Transverse colon (tissue), 3 donors: ENCODE data around the gene FNDC1.

ENCODE experiments used
- CTCF ChIP-seq, 5 experiments: fragments of 200-600 bp in 3 of 5; fragments of 450-650 bp in 2 of 5; sonication (generic) in 3 of 5; IDR thresholded peaks; 1 replicate in 2 of 5; 2 replicates in 3 of 5; pipeline ENCODE4 v1.5.1; 2016 to 2017; ENCODE audit warnings: antibody characterized with exemption in 5 of 5, inconsistent platforms in 3 of 5, mild to moderate bottlenecking in 2 of 5, moderate library complexity in 1 of 5
- POLR2A ChIP-seq: fragments of 450-650 bp; IDR thresholded peaks from one replicate; pipeline ENCODE4 v1.6.1; 2016; ENCODE audit warnings: antibody characterized with exemption, mild to moderate bottlenecking, moderate library complexity

DNA sequence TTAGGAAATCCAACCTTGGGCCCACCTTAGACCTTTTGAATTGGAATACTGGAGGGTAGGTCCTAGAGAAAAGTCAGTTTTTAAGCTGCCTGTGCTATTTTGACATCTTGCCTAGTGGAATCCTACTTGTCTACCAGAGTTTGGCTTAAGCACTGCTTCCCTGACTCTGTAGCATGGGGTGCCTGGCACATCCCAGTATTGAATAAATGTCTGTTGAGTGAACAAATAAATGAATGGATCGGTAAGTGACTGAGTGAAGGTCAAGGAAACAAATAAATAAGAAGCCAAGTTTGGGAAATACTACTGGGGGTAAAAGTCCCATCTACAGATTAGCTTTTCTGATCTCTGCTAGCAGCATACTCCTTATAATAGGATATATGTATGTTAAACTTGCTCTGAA is 140.5 kb downstream of the FNDC1 start:
- TF ChIP-seq CTCF (IDR thresholded peaks at IDR 0.05) = no peak
- no peak for TF ChIP-seq POLR2A
